Cerebellar cortex (tissue), 1 donor: ENCODE results near the gene HNF1B.

Experiments
- DNase-seq: peaks from one replicate; pipeline ENCODE4 v3.0.0-alpha.2; 2015; ENCODE audit warnings: low spot score

HNF1B gene

DNA sequence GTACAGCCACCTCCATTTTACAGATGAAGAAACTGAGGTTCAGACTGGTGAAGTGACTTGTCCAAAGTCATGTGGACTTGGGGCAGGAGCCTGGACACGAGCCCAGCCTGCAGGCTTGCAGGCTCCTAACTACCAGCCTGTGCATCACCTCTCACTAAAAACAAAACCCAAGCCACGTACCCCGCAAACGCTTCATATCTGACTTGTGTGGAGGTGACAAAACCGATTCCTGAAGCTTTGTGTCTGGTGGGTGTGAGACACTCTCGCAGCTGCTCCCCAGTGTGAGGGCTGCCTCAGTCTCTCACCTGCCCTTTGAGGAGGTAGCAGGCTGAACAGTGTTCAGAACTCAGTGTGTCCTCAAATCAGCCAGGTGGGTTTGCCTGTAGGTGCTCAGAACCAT lies 8.4 kb downstream of the HNF1B start:
- DNase-seq = no peak

DNA sequence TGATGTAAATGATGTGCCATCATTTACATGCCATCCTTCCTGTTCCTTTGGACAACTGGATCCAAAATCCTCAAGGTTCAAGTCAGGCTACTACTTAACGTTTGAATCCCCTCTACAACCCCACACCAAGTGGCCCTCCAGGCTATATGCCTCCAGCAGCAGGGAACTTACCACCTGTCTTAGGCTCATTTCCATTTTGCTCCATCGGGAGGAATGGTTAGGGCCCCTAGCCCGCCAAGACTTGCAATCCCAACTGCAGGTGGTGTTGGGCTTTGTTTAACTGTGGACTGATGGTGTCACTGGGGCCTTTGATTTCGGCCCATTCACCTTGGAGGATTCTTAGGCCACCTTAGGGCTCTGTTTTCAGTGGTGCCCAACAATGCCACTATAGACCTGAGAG lies 9.7 kb downstream of the HNF1B start:
- DNase-seq = no peak

GRCh38 chr17:37732316-37732715 lies 12.5 kb downstream of the HNF1B start:
- DNase-seq = no peak

- DNase-seq = no peak
Observed at GRCh38 chr17:37731056-37731455, 13.8 kb downstream of the HNF1B start.

GRCh38 chr17:37729905-37730304 lies 15.0 kb downstream of the HNF1B start:
- DNase-seq = no peak

- no peak for DNase-seq
Observed at GRCh38 chr17:37726891-37727675, 17.8 kb downstream of the HNF1B start.

GRCh38 chr17:37726248-37726647 lies 18.6 kb downstream of the HNF1B start:
- no peak for DNase-seq

DNA sequence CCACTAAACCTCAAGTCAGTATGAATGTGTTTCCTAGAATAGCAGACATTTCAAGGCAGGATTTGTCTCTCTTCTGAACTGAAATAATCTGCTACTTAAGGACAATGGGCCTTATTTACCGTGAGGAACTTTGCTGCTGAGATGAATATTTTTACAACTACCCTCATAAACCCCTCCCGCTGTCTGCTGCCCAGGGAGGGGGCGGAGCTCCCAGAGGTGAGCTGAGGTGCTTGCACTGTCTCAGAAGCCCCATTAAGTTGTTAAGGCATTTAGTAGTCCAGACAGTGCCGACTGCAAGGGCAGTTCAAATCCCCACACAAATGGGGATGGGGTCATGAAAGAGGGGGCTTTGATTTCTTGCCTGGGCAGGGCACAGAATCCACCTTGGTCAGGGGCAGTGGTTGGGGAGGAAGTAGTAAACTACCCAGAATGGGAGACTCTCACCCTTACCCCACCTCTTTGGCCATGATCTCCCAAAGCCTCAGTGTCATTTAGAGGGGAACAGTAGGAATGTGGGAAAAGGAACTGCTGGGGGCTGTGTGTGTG lies 19.2 kb downstream of the HNF1B start:
- no peak for DNase-seq

- no peak for DNase-seq
Observed at GRCh38 chr17:37725021-37725595, 19.8 kb downstream of the HNF1B start.

GRCh38 chr17:37720989-37721388 lies 23.9 kb downstream of the HNF1B start:
- DNase-seq = no peak

GRCh38 chr17:37719866-37720265 lies 25.0 kb downstream of the HNF1B start:
- DNase-seq = no peak

GRCh38 chr17:37718324-37719048 lies 26.4 kb downstream of the HNF1B start:
- no peak for DNase-seq

DNA sequence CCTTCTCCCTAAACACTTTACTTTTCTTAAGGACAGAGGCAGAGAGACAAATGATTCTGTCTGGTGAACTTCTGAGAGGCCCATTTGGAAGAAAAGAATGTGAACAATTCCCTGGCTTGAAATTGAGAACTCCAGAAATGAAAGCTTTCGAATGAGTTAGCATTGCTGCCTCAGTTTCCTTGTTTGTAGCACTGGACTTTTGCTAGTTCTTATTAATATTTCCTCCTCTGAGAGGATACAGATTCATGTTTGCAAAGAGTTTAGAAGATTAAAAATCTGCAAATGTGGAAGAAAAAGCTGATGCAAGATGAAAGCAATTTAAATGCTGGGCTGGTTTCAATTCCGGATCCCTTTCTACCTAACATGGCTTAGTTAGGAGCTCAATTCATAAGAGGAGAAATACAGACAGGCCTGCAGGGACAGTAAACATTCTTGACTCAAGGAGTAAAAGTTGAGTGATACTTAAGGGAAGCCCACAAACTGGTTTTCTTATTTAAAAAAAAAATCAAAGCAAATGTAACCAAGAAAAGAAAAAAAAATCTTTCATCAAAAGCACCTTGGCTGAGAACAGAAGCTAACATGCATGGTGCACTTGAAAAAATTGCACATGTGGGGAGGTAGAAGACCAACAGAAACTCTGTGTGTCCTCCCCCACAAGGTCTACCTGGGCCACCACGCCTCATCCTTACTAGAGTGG lies 27.1 kb downstream of the HNF1B start:
- DNase-seq = no peak

DNA sequence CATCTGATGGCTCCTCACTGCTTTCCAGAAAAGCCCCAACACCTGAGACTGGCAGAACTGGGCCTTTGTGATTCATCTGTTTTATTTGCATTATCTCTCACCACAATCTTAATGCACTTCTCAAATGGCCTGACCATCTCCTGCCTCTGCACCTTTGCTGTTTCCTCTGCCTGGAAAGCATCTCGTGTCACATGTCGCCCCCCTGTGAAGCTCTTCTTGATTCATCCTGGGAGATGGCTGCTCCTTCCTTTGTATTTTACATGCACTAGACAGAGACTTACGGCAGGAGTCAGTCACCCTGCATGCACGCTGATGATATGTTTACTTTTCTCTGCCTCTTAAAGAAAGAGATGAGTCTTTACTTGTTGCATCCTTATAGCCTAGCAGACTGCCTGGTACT lies 30.0 kb downstream of the HNF1B start:
- no peak for DNase-seq

- no peak for DNase-seq
Observed at GRCh38 chr17:37713624-37714023, 31.2 kb downstream of the HNF1B start.

DNA sequence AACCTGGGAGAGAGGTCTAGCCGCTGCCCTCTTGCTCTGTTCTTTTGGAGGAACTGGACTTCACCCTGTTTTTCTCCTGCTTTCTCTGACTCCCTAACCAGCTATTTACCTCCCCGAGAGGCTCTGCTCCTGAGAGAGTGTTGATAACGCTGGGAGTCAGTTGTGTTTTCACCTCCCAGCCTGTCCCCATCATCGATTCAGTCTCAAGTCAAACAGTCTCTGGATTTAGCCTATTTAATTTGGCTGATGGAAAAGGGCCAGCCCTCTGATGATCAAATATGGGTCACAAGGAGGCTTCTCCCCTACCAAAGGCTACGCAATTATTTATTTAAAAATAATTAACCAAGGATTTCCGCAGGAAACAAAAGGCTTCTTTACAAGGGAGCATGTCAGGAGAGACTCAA lies 31.8 kb downstream of the HNF1B start:
- DNase-seq = no peak

- no peak for DNase-seq
Observed at GRCh38 chr17:37711113-37711512, 33.7 kb downstream of the HNF1B start.

DNA sequence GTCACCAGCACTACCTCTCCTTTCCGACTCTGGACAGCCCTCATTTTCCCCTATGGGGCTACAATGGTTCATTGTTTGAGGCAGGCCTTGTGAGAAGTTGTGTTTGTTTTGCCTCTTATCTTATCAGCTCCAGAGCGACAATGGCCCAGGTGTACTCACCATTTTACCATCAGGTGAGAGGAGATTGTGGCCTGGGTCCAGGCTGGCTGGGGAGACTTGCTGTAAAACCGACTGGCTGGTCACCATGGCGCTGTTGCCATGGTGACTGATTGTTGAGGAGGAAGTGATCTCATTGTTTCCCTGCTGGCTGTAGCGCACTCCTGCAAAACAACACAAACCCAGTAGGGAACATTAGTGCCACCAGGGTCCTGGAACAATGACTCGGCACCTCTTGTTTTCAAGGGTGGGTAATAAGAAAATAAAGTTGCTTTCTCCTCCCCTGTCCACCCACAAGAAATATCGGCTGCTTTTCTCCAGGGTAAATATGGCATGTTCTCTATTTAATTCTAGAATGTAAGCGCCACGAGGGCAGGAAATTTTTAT lies 34.4 kb downstream of the HNF1B start:
- DNase-seq = no peak

DNA sequence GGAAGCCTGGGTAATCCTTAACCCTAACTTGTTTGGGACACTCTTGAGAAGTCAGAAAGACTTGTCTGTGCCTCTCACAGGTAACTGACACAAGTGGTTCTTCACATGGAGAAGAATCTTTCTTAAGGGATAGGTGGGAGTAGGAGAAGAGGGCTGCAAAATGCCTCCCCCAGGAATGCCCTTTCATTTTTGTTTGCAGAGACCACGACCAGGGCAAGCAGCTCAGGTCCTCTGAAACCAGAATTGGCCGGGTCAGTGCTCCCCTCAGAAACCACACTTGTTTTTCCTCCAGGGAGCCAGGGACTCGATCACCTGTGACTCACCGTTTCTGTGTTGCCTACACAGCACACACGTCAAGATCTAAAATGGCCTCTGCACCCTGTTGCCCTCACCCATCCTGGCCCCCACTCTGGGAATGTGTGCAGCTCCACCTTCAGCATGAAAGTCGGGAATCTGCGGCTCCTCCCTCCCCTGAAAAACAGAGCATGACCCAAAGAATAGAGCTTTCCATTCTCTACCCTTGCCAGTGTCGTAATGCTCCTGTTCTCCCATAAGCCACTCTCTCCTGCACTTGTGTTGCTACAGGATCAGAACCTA lies 36.1 kb downstream of the HNF1B start:
- no peak for DNase-seq

GRCh38 chr17:37708008-37708615 lies 36.7 kb downstream of the HNF1B start:
- no peak for DNase-seq

GRCh38 chr17:37706446-37706845 lies 38.4 kb downstream of the HNF1B start:
- DNase-seq = no peak
